CD4-positive, alpha-beta memory T cell (primary cell): Measurements from ENCODE around the gene MARK1. TPM values are rescaled to one million over a fixed set of nuclear protein-coding genes. Genes with fewer than 3 reads are reported as not detected.

ENCODE experiments used
- CTCF ChIA-PET: fragments of 350-600 bp; sonication (Branson Sonifier 250); formaldehyde crosslinking; loops from one replicate; lab custom pipeline; 2021; ENCODE audit warnings: inconsistent platforms; ENCODE audit not compliant: partially characterized antibody; lab: Charles Lee
- POLR2A ChIA-PET: fragments of 350-600 bp; sonication (Branson Sonifier 250); formaldehyde crosslinking; loops from one replicate; lab custom pipeline; 2021; ENCODE audit not compliant: partially characterized antibody; lab: Charles Lee
- DNase-seq, 5 donors: peaks; one replicate each; pipeline versions ENCODE4 v3.0.0 to v3.0.0-alpha.2; 2020 to 2022; ENCODE audit warnings: mixed read lengths in 1 of 5
- H3K27ac ChIP-seq: one replicate; pipeline ENCODE4 v1.7.0; 2013; ENCODE audit warnings: low read depth, low read length
- H3K27me3 ChIP-seq: 2 replicates; pipeline ENCODE4 v1.7.0; 2013; ENCODE audit warnings: mild to moderate bottlenecking, low read length, moderate library complexity; ENCODE audit not compliant: insufficient read depth
- H3K36me3 ChIP-seq: 2 replicates; pipeline ENCODE4 v1.7.0; 2013; ENCODE audit warnings: mild to moderate bottlenecking, low read length, moderate library complexity; ENCODE audit not compliant: insufficient read depth
- H3K4me1 ChIP-seq: 2 replicates; pipeline ENCODE4 v1.7.0; 2013; ENCODE audit warnings: mild to moderate bottlenecking, low read length, moderate library complexity; ENCODE audit not compliant: insufficient read depth
- H3K4me3 ChIP-seq, 2 donors: one replicate each; pipeline ENCODE4 v1.7.0; 2013; ENCODE audit warnings: low read length in 2 of 2, mild to moderate bottlenecking in 1 of 2
- H3K9me3 ChIP-seq, 2 donors: one replicate each; pipeline ENCODE4 v1.7.0; 2013; ENCODE audit warnings: low read length in 2 of 2, control low read depth in 1 of 2; ENCODE audit not compliant: control insufficient read depth in 1 of 2
- H3K27ac Mint-ChIP-seq, 7 donors: one replicate each; pipeline ENCODE4 v1.8.0; 2020 to 2021; ENCODE audit warnings: mixed read lengths in 7 of 7, mild to moderate bottlenecking in 6 of 7, inconsistent platforms in 3 of 7, moderate library complexity in 3 of 7
- H3K27me3 Mint-ChIP-seq, 2 donors: one replicate each; pipeline ENCODE4 v1.8.0; 2020 to 2021; ENCODE audit warnings: mixed read lengths in 2 of 2
- H3K36me3 Mint-ChIP-seq, 2 donors: one replicate each; pipeline ENCODE4 v1.8.0; 2020 to 2021; ENCODE audit warnings: mixed read lengths in 2 of 2, inconsistent platforms in 1 of 2, mild to moderate bottlenecking in 1 of 2
- H3K4me1 Mint-ChIP-seq, 4 donors: one replicate each; pipeline ENCODE4 v1.8.0; 2020 to 2021; ENCODE audit warnings: mixed read lengths in 4 of 4, mild to moderate bottlenecking in 1 of 4
- H3K4me3 Mint-ChIP-seq, 8 donors: one replicate each; pipeline ENCODE4 v1.8.0; 2020 to 2021; ENCODE audit warnings: mixed read lengths in 8 of 8, mild to moderate bottlenecking in 7 of 8, moderate library complexity in 6 of 8, inconsistent platforms in 3 of 8
- H3K9me3 Mint-ChIP-seq, 8 donors: one replicate each; pipeline ENCODE4 v1.8.0; 2020 to 2021; ENCODE audit warnings: mixed read lengths in 8 of 8, mild to moderate bottlenecking in 5 of 8, inconsistent platforms in 3 of 8, moderate library complexity in 1 of 8
- intact Hi-C: fragments of 100-400 bp; cut with micrococcal nuclease; formaldehyde crosslinking; loops from one replicate; pipeline ENCODE4 v1.15.1; 2023
- polyA plus RNA-seq, 2 donors: library from polyadenylated mRNA; unstranded; fragments of 300-500 nt; fragmentation: Illumina TruSeq; gene quantifications; one replicate each; pipeline ENCODE4 v1.2.3, GENCODE V29; 2021
- total RNA-seq, 2 experiments: library from RNA; stranded (reverse); gene quantifications; one replicate each; pipeline ENCODE4 v1.2.3, GENCODE V29; 2021

MARK1 gene
- total and polyA plus RNA-seq, 4 experiments from 2014 or later = 0.06 TPM; not detected in 3

- no peak for DNase-seq
- H3K27me3 Mint-ChIP-seq = peaks cover 14 to 18% of the 10 kb centered on the region in 2 donors
- Histone ChIP-seq H3K9me3 (no peaks in the 10 kb centered on the region), H3K27ac (no peak overlapping the region), H3K4me3 (no peak overlapping the region), H3K36me3 (no peaks in the 10 kb centered on the region), H3K27me3 (no peaks in the 10 kb centered on the region), H3K4me1 (no peaks in the 10 kb centered on the region)
- no peaks in the 10 kb centered on the region for H3K36me3 Mint-ChIP-seq
- no peak overlapping the region for H3K4me3 Mint-ChIP-seq
- no peaks in the 10 kb centered on the region for H3K4me1 Mint-ChIP-seq
- H3K27ac Mint-ChIP-seq = no peak overlapping the region
- ChIA-PET POLR2A (no interaction called here), CTCF (no interaction called here)
- H3K9me3 Mint-ChIP-seq = no peaks in the 10 kb centered on the region
- intact Hi-C loops = no loop called here
Observed at GRCh38 chr1:220497220-220497947, 30.6 kb upstream of the MARK1 start.

DNA sequence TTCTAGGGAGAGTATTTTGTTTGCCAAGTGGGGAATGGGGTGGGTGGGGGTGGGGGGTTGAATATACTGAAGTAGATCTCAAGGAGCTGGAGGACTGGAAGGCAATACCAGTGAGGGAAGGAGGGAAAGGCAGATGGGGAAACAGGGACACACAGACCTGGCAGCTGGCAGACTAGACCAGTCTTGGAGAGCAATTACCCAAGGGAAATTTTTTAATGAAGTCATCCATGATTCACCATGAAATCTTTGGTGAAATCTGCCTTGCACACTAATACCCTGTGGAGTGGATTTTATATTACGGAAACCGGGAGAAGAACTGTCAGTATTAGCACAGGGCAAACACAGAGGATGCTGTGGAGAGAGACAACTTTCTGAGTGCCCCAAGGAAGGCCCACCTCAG is 29.7 kb upstream of the MARK1 start:
- intact Hi-C loops = no loop called here
- Histone ChIP-seq H3K36me3 (no peaks in the 10 kb centered on the region), H3K27ac (no peak overlapping the region), H3K27me3 (no peaks in the 10 kb centered on the region), H3K4me1 (no peaks in the 10 kb centered on the region), H3K4me3 (no peak overlapping the region), H3K9me3 (no peaks in the 10 kb centered on the region)
- Mint-ChIP-seq H3K27me3 (peaks cover 12 to 18% of the 10 kb centered on the region in 2 donors), H3K4me1 (no peaks in the 10 kb centered on the region), H3K27ac (no peak overlapping the region), H3K36me3 (no peaks in the 10 kb centered on the region), H3K4me3 (no peak overlapping the region), H3K9me3 (no peaks in the 10 kb centered on the region)
- ChIA-PET CTCF (no interaction called here), POLR2A (no interaction called here)
- no peak for DNase-seq

- intact Hi-C loops = no loop called here
- peaks cover 8 to 14% of the 10 kb centered on the region in 2 donors for H3K27me3 Mint-ChIP-seq
- no peak overlapping the region for H3K4me3 Mint-ChIP-seq
- no peaks in the 10 kb centered on the region for H3K4me1 Mint-ChIP-seq
- Histone ChIP-seq H3K9me3 (no peaks in the 10 kb centered on the region), H3K27me3 (no peaks in the 10 kb centered on the region), H3K4me3 (no peak overlapping the region), H3K4me1 (no peaks in the 10 kb centered on the region), H3K36me3 (no peaks in the 10 kb centered on the region), H3K27ac (no peak overlapping the region)
- H3K36me3 Mint-ChIP-seq = no peaks in the 10 kb centered on the region
- H3K27ac Mint-ChIP-seq = no peak overlapping the region
- ChIA-PET POLR2A (no interaction called here), CTCF (no interaction called here)
- H3K9me3 Mint-ChIP-seq = no peaks in the 10 kb centered on the region
- DNase-seq = no peak
Observed at GRCh38 chr1:220500372-220500771, 27.6 kb upstream of the MARK1 start.

DNA sequence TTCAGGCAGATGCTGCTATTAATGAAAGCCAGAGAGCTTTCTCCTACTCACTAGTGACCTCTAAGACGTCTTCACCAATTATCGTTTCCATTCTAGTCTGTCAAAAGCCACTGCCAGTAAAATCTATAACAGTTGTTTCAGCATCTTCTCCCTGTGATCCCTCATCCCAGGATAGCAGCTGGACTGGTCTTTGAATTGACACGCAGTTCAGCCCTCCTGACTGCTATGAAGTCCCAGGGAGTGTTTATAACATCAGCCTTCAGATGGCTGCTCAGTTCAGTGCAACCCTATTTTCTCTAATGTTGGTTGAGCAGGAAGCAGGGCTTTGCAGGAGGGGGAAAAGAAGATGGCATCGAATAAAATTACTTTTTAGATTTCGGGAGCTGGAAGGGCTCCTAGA is 23.6 kb upstream of the MARK1 start:
- Mint-ChIP-seq H3K4me3 (no peak overlapping the region), H3K4me1 (no peaks in the 10 kb centered on the region), H3K36me3 (no peaks in the 10 kb centered on the region), H3K9me3 (no peaks in the 10 kb centered on the region), H3K27ac (no peak overlapping the region), H3K27me3 (peaks cover 2 to 11% of the 10 kb centered on the region in 2 donors)
- no peak overlapping the region for H3K27ac ChIP-seq
- POLR2A ChIA-PET = no interaction called here
- CTCF ChIA-PET = no interaction called here
- no peaks in the 10 kb centered on the region for H3K27me3 ChIP-seq
- intact Hi-C loops = no loop called here
- DNase-seq = no peak
- no peaks in the 10 kb centered on the region for H3K36me3 ChIP-seq
- no peak overlapping the region for H3K4me3 ChIP-seq
- no peaks in the 10 kb centered on the region for H3K4me1 ChIP-seq
- no peaks in the 10 kb centered on the region for H3K9me3 ChIP-seq

GRCh38 chr1:220507085-220507484 is 20.9 kb upstream of the MARK1 start:
- intact Hi-C loops = no loop called here
- Histone ChIP-seq H3K4me3 (no peak overlapping the region), H3K36me3 (no peaks in the 10 kb centered on the region), H3K27me3 (no peaks in the 10 kb centered on the region), H3K9me3 (no peaks in the 10 kb centered on the region), H3K4me1 (no peaks in the 10 kb centered on the region), H3K27ac (no peak overlapping the region)
- H3K9me3 Mint-ChIP-seq = peaks cover 0 to 2% (median 0%) of the 10 kb centered on the region in 8 donors
- H3K27me3 Mint-ChIP-seq = peaks cover 2 to 5% of the 10 kb centered on the region in 2 donors
- H3K36me3 Mint-ChIP-seq = no peaks in the 10 kb centered on the region
- H3K4me1 Mint-ChIP-seq = no peaks in the 10 kb centered on the region
- no peak overlapping the region for H3K27ac Mint-ChIP-seq
- no peak for DNase-seq
- ChIA-PET POLR2A (no interaction called here), CTCF (no interaction called here)
- H3K4me3 Mint-ChIP-seq = no peak overlapping the region

DNA sequence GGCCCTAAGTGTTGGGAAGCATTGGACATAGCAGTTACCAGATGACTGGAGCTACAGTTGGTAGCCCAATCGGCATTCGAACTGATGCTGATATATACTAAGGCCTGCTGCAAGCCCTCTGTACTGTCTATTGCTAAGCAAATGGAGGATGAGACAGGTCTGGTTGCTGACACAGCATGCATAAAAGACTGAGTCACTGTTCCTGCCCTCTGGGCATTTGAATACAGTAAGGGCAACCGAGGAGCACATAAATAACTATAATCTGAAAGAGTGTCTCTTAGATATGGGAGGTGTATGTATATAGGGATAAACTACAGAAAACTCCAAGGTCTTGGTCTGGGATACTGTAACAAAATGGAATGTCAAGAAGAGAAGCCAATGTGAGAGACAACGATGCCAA is 16.8 kb upstream of the MARK1 start:
- no peak overlapping the region for H3K27ac ChIP-seq
- H3K4me1 ChIP-seq = no peaks in the 10 kb centered on the region
- no peaks in the 10 kb centered on the region for H3K9me3 ChIP-seq
- Mint-ChIP-seq H3K4me3 (no peak overlapping the region), H3K9me3 (peaks cover 0 to 2% (median 0%) of the 10 kb centered on the region in 8 donors), H3K27ac (no peak overlapping the region), H3K36me3 (no peaks in the 10 kb centered on the region), H3K27me3 (peaks cover 0 to 4% of the 10 kb centered on the region in 2 donors), H3K4me1 (no peaks in the 10 kb centered on the region)
- DNase-seq = no peak
- H3K4me3 ChIP-seq = no peak overlapping the region
- H3K36me3 ChIP-seq = no peaks in the 10 kb centered on the region
- ChIA-PET POLR2A (no interaction called here), CTCF (no interaction called here)
- H3K27me3 ChIP-seq = no peaks in the 10 kb centered on the region
- intact Hi-C loops = no loop called here

DNA sequence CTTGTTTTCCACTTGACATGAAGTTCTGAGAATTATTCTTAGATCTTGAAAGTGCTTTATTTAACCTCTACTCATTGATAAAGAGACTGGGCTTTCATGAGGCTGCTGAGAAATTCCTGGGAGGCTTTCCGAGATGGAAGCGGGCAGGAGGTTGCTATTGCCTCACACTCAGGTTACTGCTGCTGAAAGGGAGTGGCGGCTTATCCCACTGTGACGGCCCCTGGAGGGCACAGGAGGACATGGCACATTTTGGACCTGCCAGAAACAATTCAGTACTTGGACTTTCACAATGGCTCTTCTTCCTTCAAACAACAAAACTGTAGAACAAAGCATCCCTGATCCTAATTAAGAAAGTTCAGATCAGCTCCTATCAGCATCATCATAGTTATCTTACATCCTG is 16.2 kb upstream of the MARK1 start:
- no peaks in the 10 kb centered on the region for H3K36me3 Mint-ChIP-seq
- CTCF ChIA-PET = no interaction called here
- H3K27me3 ChIP-seq = no peaks in the 10 kb centered on the region
- no peak for DNase-seq
- intact Hi-C loops = no loop called here
- H3K4me3 ChIP-seq = no peak overlapping the region
- no peaks in the 10 kb centered on the region for H3K4me1 ChIP-seq
- H3K36me3 ChIP-seq = no peaks in the 10 kb centered on the region
- no peak overlapping the region for H3K27ac Mint-ChIP-seq
- H3K9me3 ChIP-seq = no peaks in the 10 kb centered on the region
- no peak overlapping the region for H3K4me3 Mint-ChIP-seq
- POLR2A ChIA-PET = no interaction called here
- H3K4me1 Mint-ChIP-seq = no peaks in the 10 kb centered on the region
- H3K27me3 Mint-ChIP-seq = peaks cover 0 to 4% of the 10 kb centered on the region in 2 donors
- H3K9me3 Mint-ChIP-seq = peaks cover 0 to 5% (median 0%) of the 10 kb centered on the region in 8 donors
- no peak overlapping the region for H3K27ac ChIP-seq
